Breast epithelium (tissue), 3 donors: ENCODE data around the gene FAM83F.

Source experiments
- CTCF ChIP-seq, 3 donors: fragments of 450-650 bp; IDR thresholded peaks; one replicate each; pipeline ENCODE4 v1.5.1; 2016 to 2017; ENCODE audit warnings: antibody characterized with exemption in 3 of 3, mild to moderate bottlenecking in 3 of 3, moderate library complexity in 3 of 3
- POLR2A ChIP-seq: fragments of 450-650 bp; IDR thresholded peaks from one replicate; pipeline ENCODE4 v1.6.1; 2016; ENCODE audit warnings: antibody characterized with exemption, mild to moderate bottlenecking, moderate library complexity
- POLR2AphosphoS5 ChIP-seq, 3 donors: sonication (generic); formaldehyde crosslinking; IDR thresholded peaks; one replicate each; pipeline ENCODE4 v1.6.1; 2017; ENCODE audit warnings: antibody characterized with exemption in 3 of 3

GRCh38 chr22:39999144-39999757, 4.5 kb downstream of the FAM83F start:
- TF ChIP-seq CTCF (IDR thresholded peaks at IDR 0.05) = no peak
- TF ChIP-seq POLR2A = no peak
- TF ChIP-seq POLR2AphosphoS5 (IDR thresholded peaks at IDR 0.05) = no peak
